DMS53 treated with DMSO at 0.1 percent for 48 hours (cell line): ENCODE data around the gene CYRIA.

Experiments used
- DNase-seq: peaks from one replicate; lab custom pipeline; 2025; ENCODE audit not compliant: unreplicated experiment; lab: John Stamatoyannopoulos, UW

CYRIA gene

GRCh38 chr2:16671760-16672159, 6.1 kb upstream of the CYRIA start:
- DNase-seq = no peak

GRCh38 chr2:16669388-16669787, 3.8 kb upstream of the CYRIA start:
- DNase-seq = no peak

GRCh38 chr2:16666449-16666801, 791 bp upstream of the CYRIA start:
- DNase-seq = no peak

GRCh38 chr2:16664809-16665747, 556 bp downstream of the CYRIA start:
- DNase-seq = no peak

GRCh38 chr2:16664052-16664731, 1.4 kb downstream of the CYRIA start:
- DNase-seq = no peak

GRCh38 chr2:16663121-16663905, 2.3 kb downstream of the CYRIA start:
- no peak for DNase-seq

- no peak for DNase-seq
Measured at GRCh38 chr2:16661936-16662839, 3.4 kb downstream of the CYRIA start.

- no peak for DNase-seq
Measured at GRCh38 chr2:16661526-16661925, 4.1 kb downstream of the CYRIA start.

- no peak for DNase-seq
Measured at GRCh38 chr2:16660556-16660955, 5.1 kb downstream of the CYRIA start.

GRCh38 chr2:16660114-16660513, 5.5 kb downstream of the CYRIA start:
- no peak for DNase-seq

- DNase-seq = no peak
Measured at GRCh38 chr2:16658076-16658739, 7.4 kb downstream of the CYRIA start.

- DNase-seq = no peak
Measured at GRCh38 chr2:16657671-16658070, 8.0 kb downstream of the CYRIA start.

GRCh38 chr2:16656784-16657391, 8.7 kb downstream of the CYRIA start:
- no peak for DNase-seq

GRCh38 chr2:16655905-16656642, 9.6 kb downstream of the CYRIA start:
- DNase-seq = no peak

- DNase-seq = no peak
Measured at GRCh38 chr2:16655445-16655837, 10.2 kb downstream of the CYRIA start.

- no peak for DNase-seq
Measured at GRCh38 chr2:16654833-16655444, 10.7 kb downstream of the CYRIA start.

- no peak for DNase-seq
Measured at GRCh38 chr2:16653799-16654198, 11.8 kb downstream of the CYRIA start.

- no peak for DNase-seq
Measured at GRCh38 chr2:16653083-16653375, 12.6 kb downstream of the CYRIA start.
